ENCODE measurements around the gene ENSA. TPM values are rescaled to one million over a fixed set of nuclear protein-coding genes. Genes with fewer than 3 reads are reported as not detected.

ENSA gene
- total RNA-seq, 1 experiment from 2014 or later = 207 TPM

DNA sequence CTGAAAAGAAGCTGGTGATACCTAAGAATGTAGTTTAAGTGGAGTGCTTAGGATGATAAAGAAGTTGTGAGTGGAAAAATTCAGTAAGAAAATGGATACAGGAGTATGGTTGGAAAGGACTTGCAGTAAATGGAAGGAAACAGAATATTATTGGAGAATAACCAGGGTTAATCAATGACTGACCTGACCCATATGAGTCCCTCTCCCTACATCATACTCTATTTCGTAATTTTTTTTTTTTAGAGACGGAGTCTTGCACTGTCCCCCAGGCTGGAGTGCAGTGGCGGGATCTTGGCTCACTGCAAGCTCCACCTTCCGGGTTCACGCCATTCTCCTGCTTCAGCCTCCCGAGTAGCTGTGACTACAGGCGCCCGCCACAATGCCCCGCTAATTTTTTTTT lies 33.4 kb upstream of the ENSA start:
- in situ Hi-C loops (cut with HindIII; ENCODE audit: low pct_unique_long_range_greater_than_20kb, low sequenced_read_pairs) = no loop called here
- BruUV-seq (replicated peaks) = no TSS peak

GRCh38 chr1:150661156-150661555 lies 31.7 kb upstream of the ENSA start:
- Histone ChIP-seq H3K27ac (ENCODE audit: low read length) (no peak overlapping the region), H3K4me3 (ENCODE audit: low read depth in 2 of 2, low read length in 2 of 2) (no peak overlapping the region), H3K4me1 (ENCODE audit: control insufficient read depth, insufficient read depth, low read length) (no peaks in the 10 kb centered on the region), H3K9me3 (ENCODE audit: control insufficient read depth, insufficient read depth, low read depth, low read length) (no peaks in the 10 kb centered on the region), H3K27me3 (ENCODE audit: control insufficient read depth, insufficient read depth, low read length) (no peaks in the 10 kb centered on the region), H3K36me3 (ENCODE audit: control insufficient read depth, insufficient read depth, low read length) (no peaks in the 10 kb centered on the region; the same call in 1 of the 2 replicates)
- no TSS peak for BruUV-seq (replicated peaks)
- POLR2A ChIA-PET = no interaction called here
- in situ Hi-C loops (cut with HindIII; ENCODE audit: low pct_unique_long_range_greater_than_20kb, low sequenced_read_pairs) (no loop called here), intact Hi-C loops (cut with micrococcal nuclease; ENCODE audit: unreplicated experiment) (no loop called here)
- DNase-seq (ENCODE audit: low read depth, low spot score) = no peak
- TF ChIP-seq, protein P1, sequence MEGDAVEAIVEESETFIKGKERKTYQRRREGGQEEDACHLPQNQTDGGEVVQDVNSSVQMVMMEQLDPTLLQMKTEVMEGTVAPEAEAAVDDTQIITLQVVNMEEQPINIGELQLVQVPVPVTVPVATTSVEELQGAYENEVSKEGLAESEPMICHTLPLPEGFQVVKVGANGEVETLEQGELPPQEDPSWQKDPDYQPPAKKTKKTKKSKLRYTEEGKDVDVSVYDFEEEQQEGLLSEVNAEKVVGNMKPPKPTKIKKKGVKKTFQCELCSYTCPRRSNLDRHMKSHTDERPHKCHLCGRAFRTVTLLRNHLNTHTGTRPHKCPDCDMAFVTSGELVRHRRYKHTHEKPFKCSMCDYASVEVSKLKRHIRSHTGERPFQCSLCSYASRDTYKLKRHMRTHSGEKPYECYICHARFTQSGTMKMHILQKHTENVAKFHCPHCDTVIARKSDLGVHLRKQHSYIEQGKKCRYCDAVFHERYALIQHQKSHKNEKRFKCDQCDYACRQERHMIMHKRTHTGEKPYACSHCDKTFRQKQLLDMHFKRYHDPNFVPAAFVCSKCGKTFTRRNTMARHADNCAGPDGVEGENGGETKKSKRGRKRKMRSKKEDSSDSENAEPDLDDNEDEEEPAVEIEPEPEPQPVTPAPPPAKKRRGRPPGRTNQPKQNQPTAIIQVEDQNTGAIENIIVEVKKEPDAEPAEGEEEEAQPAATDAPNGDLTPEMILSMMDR (IDR thresholded peaks at IDR 0.05) = no peak
- TF ChIP-seq TCF7L2 (IDR thresholded peaks at IDR 0.05; ENCODE audit: low read depth, low read length) = no peak
- no peak for TF ChIP-seq POLR2AphosphoS5 (IDR thresholded peaks at IDR 0.05; ENCODE audit: low read depth, low read length)
- no peak for ATAC-seq
- CTCF ChIA-PET = no interaction called here

More for the DNA sequence above, 33.4 kb upstream of the ENSA start:
- ATAC-seq (no peak), DNase-seq (ENCODE audit: low read depth, low spot score) (no peak)
- no peaks in the 10 kb centered on the region for H3K9me3 ChIP-seq (ENCODE audit: control insufficient read depth, insufficient read depth, low read depth, low read length)
- CTCF ChIA-PET = no interaction called here
- no peaks in the 10 kb centered on the region for H3K27me3 ChIP-seq (ENCODE audit: control insufficient read depth, insufficient read depth, low read length)
- POLR2A ChIA-PET = no interaction called here
- H3K27ac ChIP-seq (ENCODE audit: low read length) = no peak overlapping the region
- no peaks in the 10 kb centered on the region; the same call in 1 of the 2 replicates for H3K36me3 ChIP-seq (ENCODE audit: control insufficient read depth, insufficient read depth, low read length)
- intact Hi-C loops (cut with micrococcal nuclease; ENCODE audit: unreplicated experiment) = no loop called here
- H3K4me1 ChIP-seq (ENCODE audit: control insufficient read depth, insufficient read depth, low read length) = no peaks in the 10 kb centered on the region
- TF ChIP-seq POLR2AphosphoS5 (IDR thresholded peaks at IDR 0.05; ENCODE audit: low read depth, low read length) = no peak
- TF ChIP-seq, protein P1 (IDR thresholded peaks at IDR 0.05) = no peak
- no peak for TF ChIP-seq REST (IDR thresholded peaks at IDR 0.05; ENCODE audit: insufficient read depth in 1 of 2, low read depth in 2 of 2, low read length in 1 of 2)
- no peak for TF ChIP-seq SIN3A (IDR thresholded peaks at IDR 0.05; ENCODE audit: borderline replicate concordance, insufficient read depth, low read depth, low read length)
- no peak for TF ChIP-seq TCF7L2 (IDR thresholded peaks at IDR 0.05; ENCODE audit: low read depth, low read length)
- no peak overlapping the region for H3K4me3 ChIP-seq (ENCODE audit: low read depth in 2 of 2, low read length in 2 of 2)

Data from Panc1 (cell line).